Activated T-helper 1 cell treated with anti-CD3 and anti-CD28 coated beads, Interleukin-12 subunit alpha, Interleukin-12 subunit beta, Interleukin-2, Interleukin-4 antibody, amounts not matched to agents 30 ng/mL and 10 ng/mL and 1 ng/mL, durations not matched to agents 14 hours and 24 hours and 36 hours (primary cell): Measurements from ENCODE around the gene HOXA1. TPM values are rescaled to one million over a fixed set of nuclear protein-coding genes. Genes with fewer than 3 reads are reported as not detected.

Experiments used
- DNase-seq: peaks from one replicate; pipeline ENCODE4 v3.0.0; 2021; ENCODE audit warnings: low spot score
- H3K27ac Mint-ChIP-seq: one replicate; pipeline ENCODE4 v1.8.0; 2021; ENCODE audit warnings: mild to moderate bottlenecking, mixed read lengths
- H3K27me3 Mint-ChIP-seq: one replicate; pipeline ENCODE4 v1.8.0; 2022; ENCODE audit warnings: mild to moderate bottlenecking, moderate library complexity, mixed read lengths; ENCODE audit not compliant: insufficient read depth
- H3K36me3 Mint-ChIP-seq: one replicate; pipeline ENCODE4 v1.8.0; 2021; ENCODE audit warnings: low read depth, mixed read lengths
- H3K4me1 Mint-ChIP-seq: one replicate; pipeline ENCODE4 v1.8.0; 2021; ENCODE audit warnings: low read depth, mixed read lengths
- H3K4me3 Mint-ChIP-seq: one replicate; pipeline ENCODE4 v1.8.0; 2021; ENCODE audit warnings: mild to moderate bottlenecking, moderate library complexity, mixed read lengths
- H3K9me3 Mint-ChIP-seq: one replicate; pipeline ENCODE4 v1.8.0; 2021; ENCODE audit warnings: mixed read lengths
- intact Hi-C: fragments of 100-400 bp; cut with micrococcal nuclease; formaldehyde crosslinking; loops from one replicate; pipeline ENCODE4 v1.15.1; 2024
- total RNA-seq: library from RNA; stranded (reverse); gene quantifications from 2 replicates; pipeline ENCODE4 v1.2.3, GENCODE V29; 2022

The HOXA1 gene
- total RNA-seq, 1 donor from 2014 or later = 0.16 TPM

GRCh38 chr7:27101957-27102580, 6.3 kb upstream of the HOXA1 start:
- H3K27ac Mint-ChIP-seq = no peak overlapping the region
- H3K4me1 Mint-ChIP-seq = peaks cover 17% of the 10 kb centered on the region
- intact Hi-C loops = no loop called here
- H3K4me3 Mint-ChIP-seq = no peak overlapping the region
- DNase-seq = no peak
- H3K27me3 Mint-ChIP-seq = peaks cover 71% of the 10 kb centered on the region
- H3K9me3 Mint-ChIP-seq = no peaks in the 10 kb centered on the region
- peaks cover 3% of the 10 kb centered on the region for H3K36me3 Mint-ChIP-seq

- Mint-ChIP-seq H3K4me3 (no peak overlapping the region), H3K27me3 (peaks cover 73% of the 10 kb centered on the region)
- intact Hi-C loops = no loop called here
Measured at GRCh38 chr7:27101171-27101956, 5.6 kb upstream of the HOXA1 start.

GRCh38 chr7:27100694-27101170, 4.9 kb upstream of the HOXA1 start:
- Mint-ChIP-seq H3K27ac (no peak overlapping the region), H3K36me3 (peaks cover 3% of the 10 kb centered on the region), H3K9me3 (no peaks in the 10 kb centered on the region), H3K4me1 (peaks cover 20% of the 10 kb centered on the region), H3K27me3 (peaks cover 74% of the 10 kb centered on the region), H3K4me3 (no peak overlapping the region)
- intact Hi-C loops = no loop called here
- DNase-seq = no peak

More at GRCh38 chr7:27101171-27101956, 5.6 kb upstream of the HOXA1 start:
- H3K9me3 Mint-ChIP-seq = no peaks in the 10 kb centered on the region
- H3K4me1 Mint-ChIP-seq = peaks cover 19% of the 10 kb centered on the region
- no peak overlapping the region for H3K27ac Mint-ChIP-seq
- H3K36me3 Mint-ChIP-seq = peaks cover 3% of the 10 kb centered on the region
- no peak for DNase-seq

GRCh38 chr7:27099453-27100370, 3.9 kb upstream of the HOXA1 start:
- intact Hi-C loops = loop anchor here (5.0 kb wide), 3 partner anchors 53 to 143 kb away; partner anchors contain the start of genes EVX1, HOXA13 and HOXA3
- H3K36me3 Mint-ChIP-seq = peaks cover 3% of the 10 kb centered on the region
- peaks cover 26% of the 10 kb centered on the region for H3K4me1 Mint-ChIP-seq
- no peak overlapping the region for H3K4me3 Mint-ChIP-seq
- H3K9me3 Mint-ChIP-seq = no peaks in the 10 kb centered on the region
- no peak overlapping the region for H3K27ac Mint-ChIP-seq
- DNase-seq = no peak
- H3K27me3 Mint-ChIP-seq = peaks cover 78% of the 10 kb centered on the region

- DNase-seq = no peak
- intact Hi-C loops = loop anchor here (5.0 kb wide), 3 partner anchors 53 to 143 kb away; partner anchors contain the start of genes EVX1, HOXA13 and HOXA3
- H3K4me1 Mint-ChIP-seq = peaks cover 29% of the 10 kb centered on the region
- H3K9me3 Mint-ChIP-seq = no peaks in the 10 kb centered on the region
- peaks cover 81% of the 10 kb centered on the region for H3K27me3 Mint-ChIP-seq
- no peak overlapping the region for H3K4me3 Mint-ChIP-seq
- H3K36me3 Mint-ChIP-seq = peaks cover 3% of the 10 kb centered on the region
- H3K27ac Mint-ChIP-seq = no peak overlapping the region
Measured at GRCh38 chr7:27098578-27099451, 3.0 kb upstream of the HOXA1 start.

- DNase-seq = no peak
- Mint-ChIP-seq H3K4me1 (peaks cover 25% of the 10 kb centered on the region), H3K27ac (no peak overlapping the region), H3K4me3 (peak overlapping the region; percentile 85), H3K27me3 (peaks cover 76% of the 10 kb centered on the region), H3K9me3 (no peaks in the 10 kb centered on the region), H3K36me3 (peaks cover 3% of the 10 kb centered on the region)
- intact Hi-C loops = loop anchor here (2.0 to 5.0 kb wide), 7 partner anchors 37 to 1235 kb away; partner anchors contain the start of genes EVX1, HOXA13, HOXA3 and SKAP2
Measured at GRCh38 chr7:27097686-27098577, 2.1 kb upstream of the HOXA1 start.

GRCh38 chr7:27096768-27097514, 1.1 kb upstream of the HOXA1 start:
- Mint-ChIP-seq H3K27me3 (peaks cover 76% of the 10 kb centered on the region), H3K27ac (peak overlapping the region; percentile 67), H3K4me3 (peak overlapping the region; percentile 85), H3K36me3 (peaks cover 3% of the 10 kb centered on the region), H3K4me1 (peaks cover 18% of the 10 kb centered on the region), H3K9me3 (no peaks in the 10 kb centered on the region)
- no peak for DNase-seq
- intact Hi-C loops = loop anchor here (2.0 to 5.0 kb wide), 7 partner anchors 38 to 1234 kb away; partner anchors contain the start of genes EVX1, HOXA13, HOXA3 and SKAP2

GRCh38 chr7:27095050-27095896, 527 bp downstream of the HOXA1 start:
- peak overlapping the region; percentile 73 for H3K27ac Mint-ChIP-seq
- peaks cover 3% of the 10 kb centered on the region for H3K36me3 Mint-ChIP-seq
- peaks cover 18% of the 10 kb centered on the region for H3K4me1 Mint-ChIP-seq
- peak overlapping the region; percentile 85 for H3K4me3 Mint-ChIP-seq
- intact Hi-C loops = loop anchor here (5.0 kb wide), 3 partner anchors 57 to 147 kb away; partner anchors contain the start of genes EVX1, HOXA13 and HOXA3
- DNase-seq = no peak
- peaks cover 77% of the 10 kb centered on the region for H3K27me3 Mint-ChIP-seq
- no peaks in the 10 kb centered on the region for H3K9me3 Mint-ChIP-seq

GRCh38 chr7:27094304-27095049, 1.3 kb downstream of the HOXA1 start:
- intact Hi-C loops = loop anchor here (5.0 kb wide), 3 partner anchors 58 to 148 kb away; partner anchors contain the start of genes EVX1, HOXA13 and HOXA3
- H3K36me3 Mint-ChIP-seq = peaks cover 3% of the 10 kb centered on the region
- peaks cover 77% of the 10 kb centered on the region for H3K27me3 Mint-ChIP-seq
- H3K4me1 Mint-ChIP-seq = peaks cover 18% of the 10 kb centered on the region
- no peak overlapping the region for H3K27ac Mint-ChIP-seq
- peak overlapping the region; percentile 85 for H3K4me3 Mint-ChIP-seq
- H3K9me3 Mint-ChIP-seq = no peaks in the 10 kb centered on the region
- DNase-seq = no peak
